Stimulated activated CD8-positive, alpha-beta memory T cell treated with anti-CD3 and anti-CD28 coated beads, Interleukin-7, amount 100 ng/mL, for 48 hours (primary cell): ENCODE data around the gene GNS.

Experiments
- DNase-seq, 2 donors: peaks; one replicate each; pipeline ENCODE4 v3.0.0-alpha.2; 2020; ENCODE audit warnings: low read depth in 1 of 2; ENCODE audit errors: extremely low read depth in 1 of 2

GNS gene

DNA sequence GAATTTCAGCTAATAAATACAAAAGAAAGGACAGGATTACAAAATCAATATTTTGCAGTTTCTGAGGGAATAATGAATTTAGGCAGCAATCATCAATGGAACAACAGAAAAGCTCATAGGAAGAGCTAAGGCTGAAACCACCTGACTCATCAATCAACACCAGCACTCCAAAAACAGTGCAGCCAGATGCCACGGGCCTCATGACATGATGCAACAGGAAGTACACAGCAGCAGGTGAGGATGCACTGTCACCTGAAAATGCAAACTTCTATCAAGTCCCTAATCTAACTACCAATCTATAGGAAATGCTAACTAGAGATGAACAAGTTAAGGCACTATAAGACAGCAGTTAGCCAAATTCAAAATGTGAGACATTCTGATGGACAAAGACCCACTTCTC lies 21.7 kb downstream of the GNS start:
- peak in 1 of 2 donors; percentile 18 for DNase-seq

DNA sequence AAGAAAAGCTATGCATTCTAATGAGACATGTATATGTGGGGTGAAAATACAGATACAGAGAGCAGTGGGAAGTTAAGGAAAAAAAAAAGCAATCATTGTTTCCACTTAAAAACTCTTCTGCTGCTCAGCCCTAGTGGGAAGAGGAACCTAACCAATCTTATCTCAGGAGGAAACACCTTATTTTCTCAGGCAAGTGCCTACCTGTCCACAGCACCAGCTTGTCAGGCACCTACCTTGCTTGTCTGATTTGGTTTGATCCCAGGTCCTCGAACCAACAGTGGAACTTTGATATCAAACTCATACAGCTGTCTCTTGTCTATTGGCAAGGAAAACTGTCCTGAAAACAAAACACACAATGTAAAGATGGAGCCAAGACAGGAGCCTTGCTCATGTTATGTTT lies 22.4 kb downstream of the GNS start:
- no peak for DNase-seq

DNA sequence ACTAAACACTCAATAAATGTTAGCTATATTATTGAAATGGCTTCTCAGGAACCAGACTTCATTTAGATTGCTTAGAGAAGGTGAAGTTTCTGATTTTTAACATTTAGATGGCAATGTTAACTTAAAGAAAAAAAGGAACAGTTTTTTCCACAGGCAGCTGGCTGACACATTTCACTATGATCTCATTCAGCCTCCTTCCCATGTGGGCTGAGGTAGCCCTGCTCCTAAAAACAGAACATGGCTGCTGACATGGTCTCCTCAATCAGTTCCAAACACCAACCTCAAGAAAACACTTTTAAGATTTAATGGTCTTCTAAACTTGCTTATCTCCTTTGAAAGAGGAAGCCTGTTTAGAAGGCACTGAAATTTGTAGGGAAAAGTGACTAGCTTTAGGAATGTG lies 23.8 kb downstream of the GNS start:
- no peak for DNase-seq

DNA sequence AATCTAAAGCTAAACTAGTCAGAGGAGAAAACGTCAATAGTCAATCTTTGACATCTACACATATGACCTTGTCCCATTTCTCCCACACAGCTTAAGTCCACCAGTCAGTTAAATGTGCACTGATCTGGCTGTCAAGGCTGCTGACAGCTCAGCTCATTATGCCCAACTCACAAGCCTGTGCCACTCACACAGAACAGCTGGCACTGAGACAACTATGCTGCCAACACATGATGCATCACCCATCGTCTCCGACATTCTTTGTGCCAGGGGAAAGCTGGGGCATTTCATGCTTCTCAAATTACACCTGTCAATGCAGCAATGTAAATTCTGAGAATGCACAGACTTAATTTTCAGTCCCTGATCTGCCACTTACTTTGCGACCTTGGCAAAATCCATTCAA lies 25.3 kb downstream of the GNS start:
- no peak for DNase-seq

DNA sequence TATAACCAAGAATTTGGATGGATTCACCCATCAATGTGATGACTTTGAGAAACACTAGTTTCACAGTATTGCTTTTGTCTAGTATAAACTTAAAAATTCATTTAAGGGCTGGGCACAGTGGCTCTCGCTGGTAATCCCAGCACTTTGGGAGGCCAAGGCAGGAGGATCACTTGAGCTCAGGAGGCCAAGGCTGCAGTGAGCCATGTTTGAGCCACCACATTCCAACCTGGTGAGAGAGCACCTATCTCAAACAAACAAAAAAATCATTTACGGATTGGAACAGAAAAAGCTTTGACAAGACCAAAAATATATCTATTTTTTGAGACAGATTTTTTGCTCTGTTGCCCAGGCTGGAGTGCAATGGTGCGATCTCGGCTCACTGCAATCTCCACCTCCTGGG lies 27.5 kb downstream of the GNS start:
- DNase-seq, result no peak

DNA sequence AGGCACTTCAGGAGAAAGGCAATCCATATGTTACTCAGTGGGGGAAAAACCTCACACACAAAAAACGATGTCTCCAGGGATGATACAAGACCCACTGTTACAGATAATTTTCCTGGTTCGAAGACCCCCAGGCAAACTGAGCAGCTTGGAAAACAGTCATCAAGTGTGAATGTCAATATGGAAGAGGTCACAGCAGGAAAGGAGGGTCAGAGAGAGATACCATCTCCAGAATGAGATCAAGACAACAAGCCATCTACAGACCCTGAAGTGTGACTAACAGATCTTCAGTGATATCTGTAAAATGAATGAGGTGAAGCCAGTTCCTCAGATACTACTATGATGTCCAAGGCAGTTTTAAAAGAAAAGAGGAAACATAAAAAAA lies 28.6 kb downstream of the GNS start:
- DNase-seq, result no peak

DNA sequence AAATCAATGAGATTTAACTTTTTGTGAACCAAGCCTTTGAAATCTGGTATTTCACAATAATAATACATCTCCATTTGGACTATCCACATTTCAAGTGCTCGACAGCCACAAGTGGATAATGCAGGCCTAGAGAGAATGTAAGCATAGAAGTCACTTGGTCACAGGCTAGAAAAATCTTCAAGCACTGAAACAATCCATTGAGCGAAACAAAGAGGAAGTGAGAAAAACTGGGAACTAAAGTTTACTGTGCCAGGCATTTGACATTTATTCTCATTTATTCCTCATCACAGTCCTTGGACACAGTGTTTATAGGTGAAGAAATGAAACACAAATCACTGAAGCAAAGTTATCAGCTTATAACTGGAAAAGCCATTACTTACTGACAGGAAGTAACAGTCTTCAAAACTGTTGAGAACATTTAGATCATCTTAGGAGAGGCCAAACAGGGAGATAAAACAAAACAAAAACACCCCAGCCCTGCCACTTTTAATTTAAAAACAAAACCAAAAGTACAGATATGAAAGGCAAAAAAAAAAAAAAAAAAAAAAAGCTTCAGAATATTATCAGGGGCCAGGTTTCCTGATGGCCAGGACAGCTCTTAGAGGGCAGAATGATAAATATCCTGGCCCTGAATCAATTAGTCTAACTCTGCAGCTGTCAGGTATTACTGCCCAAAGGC lies 29.2 kb downstream of the GNS start:
- DNase-seq, result no peak

DNA sequence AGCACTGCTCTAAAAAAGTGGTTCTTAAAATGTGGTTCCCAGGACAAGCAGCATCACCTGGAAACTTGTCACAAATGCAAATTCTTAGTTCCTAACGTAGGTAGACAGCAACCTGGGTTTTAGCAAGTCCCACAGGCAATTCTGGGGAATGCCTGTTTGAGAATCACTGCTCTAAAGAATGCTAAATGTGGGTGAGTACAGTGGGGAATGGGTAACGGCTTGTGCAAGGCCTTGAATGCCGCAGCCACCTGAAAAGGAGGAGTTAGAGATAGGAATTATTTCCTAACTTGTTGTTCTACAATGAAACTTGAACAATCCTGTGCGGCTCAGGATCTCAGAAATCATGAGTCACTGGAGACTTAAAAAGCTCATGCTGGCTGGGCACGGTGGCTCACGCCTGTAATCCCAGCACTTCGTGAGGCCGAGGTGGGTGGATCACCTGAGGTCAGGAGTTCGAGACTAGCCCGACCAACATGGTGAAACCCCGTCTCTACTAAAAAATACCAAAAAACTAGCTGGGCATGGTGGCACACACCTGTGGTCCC lies 34.9 kb downstream of the GNS start:
- DNase-seq, result no peak

DNA sequence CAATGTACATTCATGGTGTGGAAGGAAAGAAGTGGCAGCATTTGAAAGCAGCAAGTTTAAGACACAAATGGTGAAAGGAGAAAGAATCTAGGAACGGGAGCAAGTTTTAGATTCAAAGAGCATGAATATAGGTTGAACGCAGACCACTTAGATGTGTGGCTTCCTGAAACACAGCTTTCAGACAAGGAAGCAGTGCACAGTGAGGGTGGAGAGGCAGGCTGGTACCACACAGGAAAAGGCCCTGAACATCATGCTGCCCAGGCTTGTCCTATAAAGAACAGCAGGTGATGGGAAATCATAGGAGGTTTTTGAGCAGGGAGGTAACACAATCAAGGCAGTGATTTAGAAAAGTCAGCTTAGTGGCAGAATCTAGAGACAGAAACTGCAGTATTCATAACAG lies 35.6 kb downstream of the GNS start:
- no peak for DNase-seq

DNA sequence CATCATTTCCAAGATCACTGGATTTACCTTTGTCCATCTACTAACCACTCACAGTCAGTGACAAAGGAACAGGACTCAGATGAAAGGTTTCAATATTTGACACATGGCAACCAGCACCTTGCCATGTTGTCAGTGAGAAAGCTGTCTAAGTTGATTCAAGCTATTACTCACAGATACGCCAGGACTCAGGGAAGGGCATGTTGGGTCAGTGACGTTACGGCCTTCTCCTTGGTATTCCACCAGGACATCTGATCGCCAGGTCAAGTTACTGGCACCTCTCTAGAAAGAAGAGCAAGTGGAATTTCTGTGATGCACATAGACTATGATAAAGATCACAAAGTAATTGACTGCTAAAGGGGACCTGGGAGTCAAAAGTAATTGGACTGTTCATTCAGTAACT lies 36.4 kb downstream of the GNS start:
- no peak for DNase-seq

DNA sequence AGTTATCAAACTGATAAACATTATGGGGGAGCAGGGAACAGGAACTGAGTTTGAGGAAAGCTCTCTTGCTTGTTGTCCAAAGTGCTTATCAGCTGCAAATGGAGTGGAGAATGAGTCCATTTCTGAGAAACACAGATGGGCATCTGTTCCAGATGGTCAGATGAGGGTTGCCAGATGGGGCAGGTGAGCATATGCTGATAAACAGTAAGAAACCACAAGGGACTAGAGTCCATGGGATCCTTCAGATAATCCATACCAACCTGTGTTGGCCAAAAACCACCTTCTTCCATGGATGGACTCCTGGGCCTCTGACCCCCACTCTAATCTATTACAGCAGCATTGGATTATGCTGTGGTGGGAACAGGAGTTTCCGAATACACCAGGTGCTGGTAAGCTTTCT lies 38.3 kb downstream of the GNS start:
- DNase-seq, result no peak

DNA sequence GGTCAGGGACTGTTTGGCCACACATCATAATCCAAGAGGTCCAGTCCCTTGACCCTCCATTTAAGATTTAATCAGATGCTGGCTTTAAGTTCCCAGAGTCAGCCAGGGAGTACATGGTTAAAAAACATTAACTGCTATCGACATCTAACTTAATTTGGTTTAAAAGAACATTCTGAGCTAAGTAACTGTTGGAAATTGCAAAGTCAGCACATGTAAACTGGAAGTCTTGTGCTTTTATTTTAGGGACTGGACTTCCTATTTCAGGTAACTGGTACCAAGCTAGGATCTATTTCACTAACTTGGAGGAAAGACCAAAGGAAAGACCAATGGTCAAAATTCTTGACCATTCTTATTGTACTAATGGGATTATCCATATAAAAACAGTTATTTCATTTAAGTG lies 40.6 kb downstream of the GNS start:
- DNase-seq, result no peak

DNA sequence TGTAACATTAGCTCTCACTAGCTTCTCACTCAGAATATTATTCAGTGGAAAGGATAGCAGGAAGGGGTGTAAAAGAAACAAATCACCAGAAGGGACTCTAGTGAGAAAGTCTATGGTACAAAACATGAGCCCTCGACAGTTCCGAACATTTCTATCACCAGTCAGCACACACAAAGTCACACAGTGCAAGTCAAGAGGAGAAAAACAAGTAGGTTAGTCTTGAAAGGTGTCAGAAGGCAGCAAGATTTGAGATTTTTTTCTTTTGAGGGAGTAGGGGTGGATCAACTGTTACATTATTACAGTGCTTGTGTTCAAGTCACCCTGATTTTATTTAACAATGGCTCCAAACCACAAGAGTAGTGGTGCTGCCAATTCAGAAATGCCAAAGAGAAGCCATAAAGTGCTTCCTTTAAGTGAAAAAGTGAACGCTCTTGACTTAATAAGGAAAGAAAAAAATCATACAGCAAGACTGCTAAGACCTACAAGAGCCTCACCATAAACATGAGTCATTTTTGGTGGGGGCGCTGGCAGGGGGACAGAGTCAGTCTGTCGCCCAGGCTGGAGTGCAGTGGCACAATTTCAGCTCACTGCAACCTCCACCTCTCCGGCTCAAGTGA lies 42.3 kb downstream of the GNS start:
- DNase-seq, result no peak

DNA sequence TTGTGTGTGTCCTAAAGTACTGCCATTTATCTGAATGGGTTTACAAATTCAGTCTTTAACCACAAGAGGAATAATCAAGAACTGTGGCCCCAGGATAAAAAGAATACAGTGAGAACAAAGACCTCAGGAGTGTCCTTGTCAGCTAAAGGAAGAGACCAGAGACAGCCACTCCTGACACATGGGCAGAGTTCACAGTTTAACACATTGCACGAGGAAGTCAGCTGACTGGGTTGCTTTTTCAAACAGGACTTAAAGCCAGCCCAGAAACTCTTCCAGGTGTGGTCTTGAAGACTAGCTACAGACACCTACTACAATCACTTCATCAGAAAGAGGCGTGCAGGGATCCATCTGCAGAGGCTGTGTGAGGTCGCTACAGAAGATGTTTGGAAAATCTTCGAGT lies 42.8 kb downstream of the GNS start:
- DNase-seq, result no peak

DNA sequence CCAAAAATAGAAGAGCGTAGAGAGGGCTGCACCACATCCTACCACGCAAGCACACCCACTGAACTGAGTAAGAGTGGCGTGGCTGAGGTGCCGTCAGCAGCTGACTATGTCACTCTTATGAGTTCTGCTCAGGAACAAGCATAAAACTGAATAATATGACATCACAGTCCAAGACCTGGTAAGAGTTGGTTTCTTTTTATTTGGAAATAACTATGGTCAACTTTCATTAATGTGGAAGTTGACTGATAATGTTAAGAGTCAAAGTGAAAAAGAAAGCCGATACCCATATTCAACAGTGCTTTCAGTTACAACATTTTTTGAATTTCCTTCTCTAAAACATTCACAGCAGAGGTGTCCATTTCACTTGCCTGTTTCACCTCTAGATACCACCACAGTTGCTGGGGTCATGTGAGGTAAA lies 44.6 kb downstream of the GNS start:
- DNase-seq, result peak in 1 of 2 donors; percentile 7

DNA sequence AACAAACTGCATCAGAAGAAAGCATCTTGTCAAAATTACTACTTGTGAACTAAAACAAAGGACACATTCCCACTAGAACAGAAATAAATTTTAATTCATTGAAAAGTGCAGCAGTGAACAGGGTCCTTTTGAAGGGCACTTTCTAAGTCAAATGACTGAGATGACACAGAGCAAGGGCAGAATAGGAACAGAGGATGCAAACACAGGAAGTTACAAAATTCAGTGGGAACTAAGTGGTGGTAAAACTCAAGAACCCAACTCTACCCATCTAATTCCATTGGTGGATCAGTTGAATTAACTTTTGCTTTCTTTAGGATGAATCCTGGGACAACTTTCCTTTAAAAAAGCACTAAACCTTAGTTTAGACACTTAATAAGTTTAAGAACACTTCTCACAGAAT lies 45.8 kb downstream of the GNS start:
- DNase-seq, result no peak

DNA sequence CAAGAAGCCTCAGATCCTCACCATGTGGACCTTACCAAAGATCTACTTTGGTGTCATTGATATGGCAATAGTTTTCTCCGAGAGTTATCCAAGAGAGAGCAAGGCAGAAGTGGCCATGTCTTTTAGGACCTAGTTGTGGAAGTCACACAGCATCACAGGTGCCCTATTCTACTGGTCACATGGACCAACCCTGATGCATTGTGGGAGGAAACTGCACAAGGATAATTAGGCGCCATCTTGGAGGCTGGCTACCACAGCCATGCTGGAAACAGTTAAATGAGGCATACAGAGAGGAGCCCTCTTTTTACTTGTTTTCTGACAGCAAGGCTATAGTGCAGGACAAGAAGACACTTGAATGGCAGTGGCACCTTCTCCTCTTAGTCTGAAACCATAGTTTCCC lies 49.8 kb downstream of the GNS start:
- DNase-seq, result no peak

DNA sequence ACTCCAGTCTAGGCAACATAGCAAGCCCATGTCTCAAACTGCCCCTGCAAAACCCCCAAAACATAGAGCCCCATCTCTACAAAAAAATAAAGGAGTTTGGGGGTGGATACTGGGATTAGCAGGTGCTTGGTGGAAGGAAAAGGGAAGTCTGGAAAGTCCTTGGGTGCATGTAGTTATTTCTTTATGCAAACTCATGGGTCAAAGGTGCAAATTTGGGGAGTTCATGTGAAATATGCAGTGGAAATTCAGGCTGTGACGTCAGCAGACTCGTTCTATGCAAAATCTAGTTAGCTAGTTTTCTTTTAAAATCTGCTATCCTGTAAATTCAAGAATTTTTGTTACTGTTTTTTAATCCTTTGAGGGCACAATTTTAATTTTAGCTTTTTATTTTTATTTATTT lies 51.3 kb downstream of the GNS start:
- DNase-seq, result no peak

DNA sequence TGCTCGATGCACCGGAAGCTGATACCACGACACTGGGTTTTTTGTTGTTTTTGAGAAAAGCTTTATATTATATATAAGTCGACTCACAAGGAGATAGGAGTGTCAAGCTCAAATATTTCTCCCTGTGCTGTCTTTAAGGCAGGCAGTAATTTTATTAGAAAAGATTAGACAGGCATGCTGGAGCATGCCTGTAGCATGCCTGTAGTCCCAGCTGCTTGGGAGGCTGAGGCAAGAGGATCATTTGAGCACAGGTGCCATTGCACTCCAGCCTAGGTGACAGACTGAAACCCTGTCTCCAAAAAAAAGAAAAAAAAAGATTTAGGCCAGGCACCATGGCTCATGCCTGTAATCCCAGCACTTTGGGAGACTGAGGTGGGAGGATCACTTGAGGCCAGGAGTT lies 51.8 kb downstream of the GNS start:
- DNase-seq, result no peak

DNA sequence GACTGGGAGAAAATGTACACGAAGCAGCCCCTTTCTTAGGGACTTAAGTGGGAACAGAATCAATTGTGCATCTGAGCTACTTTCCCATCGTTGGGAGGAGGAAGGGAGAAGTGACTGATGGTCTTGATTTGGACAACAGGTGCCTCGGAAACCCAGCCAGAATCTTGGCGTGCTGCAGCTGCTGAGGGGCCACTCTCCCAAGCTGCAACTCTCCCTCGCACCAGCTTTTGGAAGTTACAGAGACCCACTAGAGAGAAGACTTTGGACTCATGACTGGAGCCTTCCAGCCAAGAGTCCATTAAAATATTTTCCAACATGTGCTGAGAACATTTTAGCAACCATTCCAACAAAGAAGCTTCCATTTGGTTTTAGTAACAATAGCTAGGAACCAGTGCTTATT lies 52.3 kb downstream of the GNS start:
- no peak for DNase-seq

DNA sequence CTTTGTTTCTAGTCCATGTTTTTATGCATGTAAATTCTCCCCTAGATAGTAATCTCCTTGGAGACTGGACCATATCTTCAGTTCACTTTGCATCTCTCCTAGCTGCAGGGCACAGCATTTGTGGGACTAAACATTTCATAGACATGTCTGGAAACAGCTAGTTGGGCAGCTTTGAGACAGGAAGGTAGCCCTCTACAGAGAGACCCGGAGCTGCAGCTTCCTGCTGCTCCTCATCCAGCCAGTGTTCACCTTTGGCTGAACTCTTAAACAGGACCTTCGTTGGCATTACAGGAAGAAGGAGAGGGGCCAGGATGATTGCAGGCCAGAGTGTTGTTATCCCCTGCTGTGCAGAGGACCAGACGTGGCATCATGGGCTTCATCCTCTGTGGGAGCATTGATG lies 52.9 kb downstream of the GNS start:
- DNase-seq, result no peak

DNA sequence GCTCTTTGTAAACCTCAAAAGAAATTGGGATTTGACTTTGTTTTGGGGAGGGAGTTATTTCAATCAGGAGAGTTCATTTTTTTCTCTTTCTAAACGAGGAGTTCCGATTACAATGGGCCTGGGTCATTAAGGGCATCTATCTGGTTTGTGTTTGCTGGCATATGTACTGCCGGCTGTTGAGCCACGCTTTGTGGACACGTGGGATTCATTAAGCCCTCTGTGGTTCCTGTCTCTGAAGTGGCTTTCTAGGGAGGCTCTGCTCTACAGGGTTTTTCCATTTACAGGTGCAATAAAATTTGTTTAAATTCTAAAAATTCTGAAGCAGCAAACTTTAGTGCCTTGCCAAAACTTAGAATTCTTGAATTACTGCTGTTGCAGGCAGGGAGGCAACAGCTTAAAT lies 57.9 kb downstream of the GNS start:
- DNase-seq, result no peak

DNA sequence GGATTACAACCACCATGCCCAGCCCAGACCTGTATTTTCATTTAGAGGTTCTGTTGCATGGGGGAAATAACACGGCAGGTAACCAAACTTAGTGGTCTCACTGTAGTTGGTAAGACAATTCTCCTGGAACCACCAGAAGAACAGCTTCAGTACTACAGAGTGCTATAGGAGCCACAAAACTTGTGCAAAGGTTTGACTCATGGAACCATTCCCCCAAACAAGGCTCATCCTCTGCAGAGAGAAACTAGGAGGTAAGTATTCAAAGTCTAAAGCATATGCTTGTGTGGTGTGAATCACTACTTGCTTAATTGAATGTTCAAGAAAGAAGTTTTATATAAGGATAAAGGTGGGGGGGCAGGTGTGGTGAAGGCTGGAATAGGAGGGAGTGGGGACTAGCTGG lies 58.7 kb downstream of the GNS start:
- no peak for DNase-seq
